Measurements from ENCODE around the gene IGSF8. TPM values are rescaled to one million over a fixed set of nuclear protein-coding genes. Genes with fewer than 3 reads are reported as not detected.

The IGSF8 gene, protein sequence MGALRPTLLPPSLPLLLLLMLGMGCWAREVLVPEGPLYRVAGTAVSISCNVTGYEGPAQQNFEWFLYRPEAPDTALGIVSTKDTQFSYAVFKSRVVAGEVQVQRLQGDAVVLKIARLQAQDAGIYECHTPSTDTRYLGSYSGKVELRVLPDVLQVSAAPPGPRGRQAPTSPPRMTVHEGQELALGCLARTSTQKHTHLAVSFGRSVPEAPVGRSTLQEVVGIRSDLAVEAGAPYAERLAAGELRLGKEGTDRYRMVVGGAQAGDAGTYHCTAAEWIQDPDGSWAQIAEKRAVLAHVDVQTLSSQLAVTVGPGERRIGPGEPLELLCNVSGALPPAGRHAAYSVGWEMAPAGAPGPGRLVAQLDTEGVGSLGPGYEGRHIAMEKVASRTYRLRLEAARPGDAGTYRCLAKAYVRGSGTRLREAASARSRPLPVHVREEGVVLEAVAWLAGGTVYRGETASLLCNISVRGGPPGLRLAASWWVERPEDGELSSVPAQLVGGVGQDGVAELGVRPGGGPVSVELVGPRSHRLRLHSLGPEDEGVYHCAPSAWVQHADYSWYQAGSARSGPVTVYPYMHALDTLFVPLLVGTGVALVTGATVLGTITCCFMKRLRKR
- 10.4 and 11.4 TPM in 2 replicates for total RNA-seq

DNA sequence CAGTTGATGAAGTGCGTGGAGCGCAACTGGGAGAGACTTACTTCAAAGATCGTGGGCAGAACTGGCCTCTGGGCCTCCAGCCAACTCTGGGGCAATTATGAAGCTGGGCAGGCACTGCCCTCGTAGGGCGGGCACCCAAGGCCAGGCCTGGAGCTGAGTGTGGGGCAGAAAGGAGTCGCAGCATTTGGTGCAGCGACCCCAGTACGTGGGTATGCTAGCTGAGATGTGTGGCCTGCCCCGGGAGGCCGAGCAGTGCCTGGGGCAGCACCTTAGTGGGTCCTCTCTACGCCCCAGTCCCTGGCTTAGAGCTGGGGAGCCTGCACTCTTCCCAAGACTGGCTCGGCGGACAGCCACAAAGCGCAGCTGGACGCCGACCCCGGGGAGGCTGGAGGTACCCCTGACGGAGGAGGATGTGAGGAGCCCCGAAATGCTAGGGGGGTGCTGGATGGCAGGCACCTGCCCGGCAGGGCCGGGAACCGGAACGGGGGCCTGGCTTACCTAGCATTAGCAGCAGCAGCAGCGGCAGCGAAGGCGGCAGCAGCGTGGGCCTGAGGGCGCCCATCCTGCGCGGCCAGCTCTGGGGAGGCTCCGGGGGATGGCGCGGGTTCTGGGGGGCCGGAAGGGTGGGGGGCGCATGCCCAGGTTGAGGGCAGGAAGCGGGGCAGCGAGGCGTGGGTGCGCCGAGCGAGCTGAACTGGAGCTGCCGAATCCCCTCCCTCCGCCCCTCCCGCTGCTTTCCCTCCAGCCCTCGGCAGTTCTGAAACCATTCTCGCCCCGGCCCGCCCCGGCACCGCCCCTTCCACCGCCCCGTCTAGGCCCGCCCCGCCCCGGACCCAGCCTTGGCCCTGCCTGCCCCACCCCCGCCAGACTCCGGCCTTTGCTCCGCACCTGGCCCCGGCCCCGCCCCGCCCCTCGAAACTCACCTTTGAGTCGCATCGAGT is at the start of gene IGSF8:
IGSF8 (minus strand) TSS at position 709 of the 941 bp plus-strand sequence; CDS start at position 562, 147 bp downstream.

DNA sequence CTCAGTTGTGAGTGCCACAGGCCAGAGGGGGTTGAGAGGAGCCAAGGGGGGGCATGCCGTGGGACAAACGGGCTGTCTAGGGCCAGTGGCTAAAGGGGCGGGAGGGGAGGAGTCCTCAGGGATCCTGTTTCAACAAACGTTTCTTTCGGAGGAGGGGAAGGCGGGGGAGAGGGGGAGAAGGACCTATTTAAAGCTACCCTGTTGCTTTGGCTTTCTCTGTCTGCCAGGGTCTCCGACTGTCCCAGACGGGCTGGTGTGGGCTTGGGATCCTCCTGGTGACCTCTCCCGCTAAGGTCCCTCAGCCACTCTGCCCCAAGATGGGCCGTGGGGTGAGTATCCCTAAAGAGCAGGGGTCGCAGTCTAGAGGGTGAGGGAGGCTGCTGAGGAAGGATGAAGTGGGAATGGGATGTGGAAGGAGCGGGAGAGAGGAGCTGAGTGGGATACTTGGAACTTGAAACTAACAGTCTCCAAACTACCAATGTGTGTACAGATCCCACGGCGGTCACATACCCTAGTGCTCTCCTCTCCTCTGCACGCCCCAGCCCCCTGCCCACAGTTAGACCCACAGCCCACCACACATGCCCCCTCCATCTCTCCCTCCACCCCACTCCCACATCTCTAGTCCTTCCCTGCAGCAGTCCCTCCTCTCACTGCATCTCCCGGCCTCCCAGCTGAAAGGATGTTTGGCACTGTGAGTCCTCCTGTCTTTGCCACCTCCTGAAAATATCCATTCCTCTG is 17.3 kb upstream of the IGSF8 start, which contains the start of gene ATP1A2:
ATP1A2 (plus strand) TSS at position 215 of the 738 bp plus-strand sequence; CDS start at position 318, 103 bp downstream.

DNA sequence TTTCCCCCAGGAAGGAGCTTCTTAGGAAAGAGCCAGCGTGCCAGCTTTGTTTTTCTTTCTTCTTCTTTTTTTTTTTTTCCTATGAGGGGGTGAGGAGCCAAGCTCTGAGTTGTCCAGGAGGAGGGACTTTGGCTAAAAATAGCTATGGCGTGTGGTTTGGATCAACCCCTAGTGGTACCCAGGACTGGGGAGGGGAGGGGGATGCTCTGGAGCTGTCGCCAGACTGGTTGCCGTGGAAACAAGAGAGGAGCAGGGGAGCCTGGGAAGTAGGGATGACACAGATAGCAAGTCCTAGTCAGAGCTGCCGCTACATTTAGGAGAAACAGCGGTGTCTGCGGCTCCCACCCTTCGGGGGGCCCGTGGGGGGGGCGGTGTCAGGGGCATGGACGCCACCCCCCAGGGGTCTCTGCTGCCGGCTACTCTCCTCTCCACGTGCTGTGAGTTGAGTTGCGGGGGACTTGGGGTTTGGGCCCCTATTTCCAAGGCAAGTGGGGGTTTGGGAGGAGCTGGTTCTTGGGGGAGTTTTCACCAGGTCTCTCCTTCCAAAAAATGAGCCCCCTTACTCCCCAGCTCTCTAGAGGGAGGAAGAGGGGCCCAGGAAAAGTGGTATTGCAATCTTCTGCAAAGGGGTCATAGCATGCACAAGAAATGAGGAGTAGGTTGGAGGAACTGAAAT is 17.0 kb downstream of the IGSF8 start, which contains the start of gene KCNJ9:
KCNJ9 (plus strand) TSS at position 278 of the 676 bp plus-strand sequence. CDS start 2,493 bp downstream, outside the sequence.

DNA sequence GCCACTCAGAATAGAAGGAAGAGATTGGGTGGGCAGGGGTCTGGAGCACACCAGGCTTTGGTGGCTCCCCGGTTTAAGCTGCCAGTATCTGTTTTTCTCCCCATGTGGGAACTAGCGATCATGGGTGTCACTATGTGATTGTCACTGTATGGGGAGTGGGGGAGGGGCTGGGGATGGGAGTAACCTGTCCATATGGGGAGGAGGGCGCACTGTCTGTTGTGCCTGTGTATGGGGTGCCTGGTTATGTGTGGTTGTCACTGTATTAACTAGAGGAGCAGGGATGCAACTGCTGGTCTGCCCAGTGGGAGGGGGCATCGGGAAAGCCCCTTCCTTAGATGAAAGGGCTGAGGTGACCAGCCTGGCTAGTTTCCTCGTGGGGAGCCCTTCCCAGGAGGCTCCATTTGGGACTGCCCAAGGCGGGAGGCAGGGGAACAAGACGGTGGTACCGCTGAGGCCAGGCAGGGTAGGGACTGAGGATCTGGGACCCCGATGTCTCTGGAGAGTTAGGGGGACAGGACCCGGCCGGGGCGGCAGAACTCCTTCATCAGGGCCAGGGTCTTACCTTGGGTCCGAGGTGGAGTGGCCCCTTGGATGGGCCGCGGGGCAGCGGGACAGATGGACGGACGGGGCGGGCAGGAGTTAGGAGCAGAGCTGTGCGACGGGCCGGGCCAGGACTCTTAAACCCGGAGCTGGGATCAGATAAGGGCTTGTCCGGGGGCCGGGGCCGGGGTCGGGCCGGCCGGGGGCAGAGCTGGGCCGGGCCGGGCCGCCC is 28.8 kb downstream of the IGSF8 start, which contains the start of gene KCNJ10:
KCNJ10 (minus strand) TSS at position 701 of the 772 bp plus-strand sequence. CDS start 27,628 bp downstream, outside the sequence.

Other genes with a start within 250 kb of the IGSF8 start
- not detected in 2 replicates for gene VSIG8, start 236.0 kb downstream of the IGSF8 start, total RNA-seq
- not detected in 2 replicates for gene CFAP45, start 198.5 kb downstream of the IGSF8 start, total RNA-seq
- gene TAGLN2, start 173.1 kb downstream of the IGSF8 start, total RNA-seq, result 285 and 303 TPM in 2 replicates
- gene IGSF9, start 153.0 kb downstream of the IGSF8 start, total RNA-seq, result not detected in 2 replicates
- not detected in 2 replicates for gene SLAMF9, start 144.4 kb downstream of the IGSF8 start, total RNA-seq
- gene PIGM, start 66.6 kb downstream of the IGSF8 start, total RNA-seq, result 2.3 and 4.0 TPM in 2 replicates
- not detected in 2 replicates for gene KCNJ10, start 28.5 kb downstream of the IGSF8 start, total RNA-seq
- not detected in 2 replicates for gene KCNJ9, start 17.1 kb downstream of the IGSF8 start, total RNA-seq
- 1.4 and 1.8 TPM in 2 replicates for gene ATP1A2, start 17.1 kb upstream of the IGSF8 start, total RNA-seq
- gene ATP1A4, start 53.0 kb upstream of the IGSF8 start, total RNA-seq, result not detected in 2 replicates
- gene CASQ1, start 92.0 kb upstream of the IGSF8 start, total RNA-seq, result not detected in 2 replicates
- gene PEA15, start 106.8 kb upstream of the IGSF8 start, total RNA-seq, result 81.7 and 87.2 TPM in 2 replicates
- gene DCAF8, start 163.9 kb upstream of the IGSF8 start, total RNA-seq, result 54.7 and 56.3 TPM in 2 replicates
- gene PEX19, start 186.5 kb upstream of the IGSF8 start, total RNA-seq, result 47.3 and 56.5 TPM in 2 replicates
- 165 and 166 TPM in 2 replicates for gene COPA, start 244.6 kb upstream of the IGSF8 start, total RNA-seq
- gene NCSTN, start 244.8 kb upstream of the IGSF8 start, total RNA-seq, result 75.6 and 89.0 TPM in 2 replicates

Data from cardiac ventricle fibroblast (primary cell).